CD4-positive, alpha-beta T cell (primary cell): ENCODE data around the gene KAT2B. TPM values are rescaled to one million over a fixed set of nuclear protein-coding genes. Genes with fewer than 3 reads are reported as not detected.

Experiments
- ATAC-seq: fragments of 200-7000 bp; cut with Tn5 transposase; one replicate; pipeline ENCODE4 v1.10.0; 2022; ENCODE audit warnings: mild to moderate bottlenecking; ENCODE audit not compliant: poor library complexity
- CTCF ChIA-PET: fragments of 350-600 bp; sonication (Branson Sonifier 250); formaldehyde crosslinking; loops from one replicate; lab custom pipeline; 2021; ENCODE audit warnings: antibody characterized with exemption, inconsistent platforms; lab: Charles Lee
- POLR2A ChIA-PET: fragments of 350-600 bp; sonication (Branson Sonifier 250); formaldehyde crosslinking; loops from one replicate; lab custom pipeline; 2021; ENCODE audit warnings: antibody characterized with exemption, inconsistent platforms; lab: Charles Lee
- DNase-seq, 14 experiments: peaks; one replicate each; pipeline ENCODE4 v3.0.0-alpha.2; 2013 to 2020; ENCODE audit warnings: mixed read lengths in 2 of 14
- H3K27ac ChIP-seq, 2 donors: one replicate each; pipeline versions ENCODE4 v1.5.1 to v1.7.0; 2013; ENCODE audit warnings: low read length in 2 of 2, low read depth in 1 of 2, mild to moderate bottlenecking in 1 of 2
- H3K27me3 ChIP-seq, 2 experiments: 1 replicate in 1 of 2; 2 replicates in 1 of 2; pipeline versions ENCODE4 v1.6.1 to v1.7.0; 2013; ENCODE audit warnings: low read length in 2 of 2, control low read depth in 1 of 2, mild to moderate bottlenecking in 1 of 2, moderate library complexity in 1 of 2; ENCODE audit not compliant: insufficient read depth in 2 of 2, control insufficient read depth in 1 of 2
- H3K36me3 ChIP-seq: one replicate; pipeline ENCODE4 v1.6.1; 2013; ENCODE audit warnings: low read length, control low read depth; ENCODE audit not compliant: insufficient read depth
- H3K4me1 ChIP-seq: one replicate; pipeline ENCODE4 v1.6.1; 2013; ENCODE audit warnings: low read length, control low read depth; ENCODE audit not compliant: insufficient read depth
- H3K4me3 ChIP-seq: one replicate; pipeline ENCODE4 v1.5.1; 2013; ENCODE audit warnings: mild to moderate bottlenecking, low read length, moderate library complexity
- H3K9me3 ChIP-seq, 2 experiments: 1 replicate in 1 of 2; 2 replicates in 1 of 2; pipeline versions ENCODE4 v1.6.1 to v1.7.0; 2013; ENCODE audit warnings: low read length in 2 of 2, mild to moderate bottlenecking in 2 of 2, control low read depth in 1 of 2, moderate library complexity in 1 of 2; ENCODE audit not compliant: control insufficient read depth in 1 of 2, insufficient read depth in 1 of 2
- H3K27ac Mint-ChIP-seq: one replicate; pipeline ENCODE4 v1.8.0; 2020; ENCODE audit warnings: mixed read lengths
- H3K27me3 Mint-ChIP-seq: one replicate; pipeline ENCODE4 v1.8.0; 2021; ENCODE audit warnings: mixed read lengths
- H3K36me3 Mint-ChIP-seq: one replicate; pipeline ENCODE4 v1.8.0; 2021; ENCODE audit warnings: low read depth, mixed read lengths
- H3K4me1 Mint-ChIP-seq: one replicate; pipeline ENCODE4 v1.8.0; 2021; ENCODE audit warnings: low read depth, mixed read lengths
- H3K4me3 Mint-ChIP-seq: one replicate; pipeline ENCODE4 v1.8.0; 2020; ENCODE audit warnings: mild to moderate bottlenecking, mixed read lengths
- H3K9me3 Mint-ChIP-seq: one replicate; pipeline ENCODE4 v1.8.0; 2020; ENCODE audit warnings: mixed read lengths
- intact Hi-C, 2 experiments: fragments of 100-400 bp; cut with DNase I in 1 of 2; cut with micrococcal nuclease in 1 of 2; formaldehyde crosslinking; loops; one replicate each; pipeline versions ENCODE4 v1.15.1 to v1.9.0; 2023 to 2025; cut with DNase I, micrococcal nuclease
- total RNA-seq, 174 experiments: library from RNA in 2 of 174; stranded (reverse) in 2 of 174; gene quantifications; one replicate each; pipeline ENCODE4 v1.2.3 and lab custom pipeline; 2021 to 2026
- TF ChIP-seq, protein P1 (sequence below): fragments of 200-600 bp; IDR thresholded peaks from one replicate; pipeline ENCODE4 v1.8.0; 2022; ENCODE audit warnings: antibody characterized with exemption, mild to moderate bottlenecking

The KAT2B gene
- total RNA-seq, 2 experiments from 2014 or later = 50.9 to 54.4 TPM

DNA sequence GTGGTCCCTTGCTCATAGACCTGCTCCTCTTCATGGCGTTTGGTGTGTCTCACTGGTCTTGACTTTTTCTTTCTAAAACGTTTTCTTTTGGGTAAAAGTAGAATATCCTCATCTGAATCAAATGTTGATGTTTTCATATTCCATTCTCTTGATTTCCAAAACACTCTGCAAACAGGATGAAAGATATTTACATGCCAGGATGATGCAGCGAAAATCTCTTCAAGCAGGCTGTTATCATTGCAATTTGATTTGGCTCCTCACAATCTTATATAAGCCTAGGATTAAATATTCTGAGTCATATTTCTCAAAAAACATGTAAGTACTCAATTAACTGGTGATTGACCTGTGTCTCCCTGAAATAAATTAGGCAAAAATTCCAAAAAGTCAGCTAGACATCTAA is 38.3 kb upstream of the KAT2B start:
- intact Hi-C loops = no loop called here
- H3K4me3 Mint-ChIP-seq = no peak overlapping the region
- CTCF ChIA-PET = no interaction called here

DNA sequence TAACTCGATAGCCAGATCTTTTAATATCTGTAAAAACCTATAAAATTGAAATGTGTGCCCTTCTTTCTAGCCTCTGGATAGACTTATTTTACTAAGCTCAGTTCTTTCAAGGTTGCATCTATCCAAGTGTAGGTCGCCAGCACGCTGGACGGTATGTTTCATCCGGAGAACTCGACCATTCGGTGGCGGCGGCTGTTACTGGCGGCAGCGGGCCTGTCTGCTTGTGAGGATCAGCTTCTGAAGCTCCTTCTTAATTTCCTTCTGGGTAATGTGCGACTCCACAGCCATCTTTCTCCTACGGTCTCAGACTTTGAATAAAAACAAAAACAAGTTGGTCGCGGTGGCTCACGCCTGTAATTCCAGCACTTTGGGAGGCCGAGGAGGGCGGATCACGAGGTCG is 32.3 kb upstream of the KAT2B start:
- Mint-ChIP-seq H3K36me3 (no peaks in the 10 kb centered on the region), H3K27me3 (no peaks in the 10 kb centered on the region), H3K27ac (no peak overlapping the region), H3K9me3 (no peaks in the 10 kb centered on the region), H3K4me3 (no peak overlapping the region), H3K4me1 (no peaks in the 10 kb centered on the region)
- Histone ChIP-seq H3K27ac (no peak overlapping the region), H3K9me3 (peaks cover 0 to 3% of the 10 kb centered on the region in 2 experiments), H3K27me3 (no peaks in the 10 kb centered on the region), H3K4me3 (no peak overlapping the region), H3K36me3 (no peaks in the 10 kb centered on the region), H3K4me1 (no peaks in the 10 kb centered on the region)
- ATAC-seq = no peak
- intact Hi-C loops = no loop called here
- TF ChIP-seq, protein P1, sequence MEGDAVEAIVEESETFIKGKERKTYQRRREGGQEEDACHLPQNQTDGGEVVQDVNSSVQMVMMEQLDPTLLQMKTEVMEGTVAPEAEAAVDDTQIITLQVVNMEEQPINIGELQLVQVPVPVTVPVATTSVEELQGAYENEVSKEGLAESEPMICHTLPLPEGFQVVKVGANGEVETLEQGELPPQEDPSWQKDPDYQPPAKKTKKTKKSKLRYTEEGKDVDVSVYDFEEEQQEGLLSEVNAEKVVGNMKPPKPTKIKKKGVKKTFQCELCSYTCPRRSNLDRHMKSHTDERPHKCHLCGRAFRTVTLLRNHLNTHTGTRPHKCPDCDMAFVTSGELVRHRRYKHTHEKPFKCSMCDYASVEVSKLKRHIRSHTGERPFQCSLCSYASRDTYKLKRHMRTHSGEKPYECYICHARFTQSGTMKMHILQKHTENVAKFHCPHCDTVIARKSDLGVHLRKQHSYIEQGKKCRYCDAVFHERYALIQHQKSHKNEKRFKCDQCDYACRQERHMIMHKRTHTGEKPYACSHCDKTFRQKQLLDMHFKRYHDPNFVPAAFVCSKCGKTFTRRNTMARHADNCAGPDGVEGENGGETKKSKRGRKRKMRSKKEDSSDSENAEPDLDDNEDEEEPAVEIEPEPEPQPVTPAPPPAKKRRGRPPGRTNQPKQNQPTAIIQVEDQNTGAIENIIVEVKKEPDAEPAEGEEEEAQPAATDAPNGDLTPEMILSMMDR = no peak
- no peak for DNase-seq
- POLR2A ChIA-PET = no interaction called here
- CTCF ChIA-PET = no interaction called here

More for the DNA sequence above, 38.3 kb upstream of the KAT2B start:
- DNase-seq (no peak), ATAC-seq (no peak)
- no peak overlapping the region for H3K27ac ChIP-seq
- TF ChIP-seq, protein P1 = no peak
- H3K4me1 ChIP-seq = no peaks in the 10 kb centered on the region
- H3K4me3 ChIP-seq = no peak overlapping the region
- no peak overlapping the region for H3K27ac Mint-ChIP-seq
- H3K27me3 Mint-ChIP-seq = no peaks in the 10 kb centered on the region
- H3K9me3 Mint-ChIP-seq = no peaks in the 10 kb centered on the region
- no peaks in the 10 kb centered on the region for H3K36me3 Mint-ChIP-seq
- H3K27me3 ChIP-seq = no peaks in the 10 kb centered on the region
- no peaks in the 10 kb centered on the region for H3K36me3 ChIP-seq
- POLR2A ChIA-PET = no interaction called here
- no peaks in the 10 kb centered on the region for H3K9me3 ChIP-seq
- no peaks in the 10 kb centered on the region for H3K4me1 Mint-ChIP-seq

- no peaks in the 10 kb centered on the region for H3K36me3 Mint-ChIP-seq
- no peak overlapping the region for H3K4me3 ChIP-seq
- no peak overlapping the region for H3K27ac ChIP-seq
- H3K4me3 Mint-ChIP-seq = no peak overlapping the region
- H3K36me3 ChIP-seq = no peaks in the 10 kb centered on the region
- DNase-seq (no peak), ATAC-seq (no peak)
- H3K4me1 Mint-ChIP-seq = no peaks in the 10 kb centered on the region
- H3K27ac Mint-ChIP-seq = no peak overlapping the region
- no peaks in the 10 kb centered on the region for H3K27me3 Mint-ChIP-seq
- no peaks in the 10 kb centered on the region for H3K9me3 Mint-ChIP-seq
- ChIA-PET POLR2A (no interaction called here), CTCF (no interaction called here)
- H3K4me1 ChIP-seq = no peaks in the 10 kb centered on the region
- peaks cover 0 to 3% of the 10 kb centered on the region in 2 experiments for H3K9me3 ChIP-seq
- intact Hi-C loops = no loop called here
- TF ChIP-seq, protein P1 = no peak
- no peaks in the 10 kb centered on the region for H3K27me3 ChIP-seq
Observed at GRCh38 chr3:20008646-20009045, 31.6 kb upstream of the KAT2B start.
